Astrocyte of the cerebellum (primary cell): ENCODE results near the gene KATNIP.

Source experiments
- DNase-seq: peaks from one replicate; pipeline ENCODE4 v3.0.0-alpha.2; 2011; ENCODE audit warnings: low read depth
- H3K4me3 ChIP-seq: 2 replicates; pipeline ENCODE4 v1.5.1; 2011; ENCODE audit warnings: mild to moderate bottlenecking, low read depth, low read length, moderate library complexity
- in situ Hi-C: cut with HindIII; loops from 2 replicates; pipeline ENCODE4 v1.10.0; 2017; ENCODE audit warnings: low sequenced_read_pairs
- TF ChIP-seq, protein P1 (sequence below): IDR thresholded peaks from 2 replicates; pipeline ENCODE4 v1.5.1; 2012; ENCODE audit warnings: low read length, low read depth, moderate library complexity, mild to moderate bottlenecking; ENCODE audit errors: missing control alignments

KATNIP gene

GRCh38 chr16:27520982-27521673 lies 28.8 kb upstream of the KATNIP start:
- in situ Hi-C loops = no loop called here
- TF ChIP-seq, protein P1, sequence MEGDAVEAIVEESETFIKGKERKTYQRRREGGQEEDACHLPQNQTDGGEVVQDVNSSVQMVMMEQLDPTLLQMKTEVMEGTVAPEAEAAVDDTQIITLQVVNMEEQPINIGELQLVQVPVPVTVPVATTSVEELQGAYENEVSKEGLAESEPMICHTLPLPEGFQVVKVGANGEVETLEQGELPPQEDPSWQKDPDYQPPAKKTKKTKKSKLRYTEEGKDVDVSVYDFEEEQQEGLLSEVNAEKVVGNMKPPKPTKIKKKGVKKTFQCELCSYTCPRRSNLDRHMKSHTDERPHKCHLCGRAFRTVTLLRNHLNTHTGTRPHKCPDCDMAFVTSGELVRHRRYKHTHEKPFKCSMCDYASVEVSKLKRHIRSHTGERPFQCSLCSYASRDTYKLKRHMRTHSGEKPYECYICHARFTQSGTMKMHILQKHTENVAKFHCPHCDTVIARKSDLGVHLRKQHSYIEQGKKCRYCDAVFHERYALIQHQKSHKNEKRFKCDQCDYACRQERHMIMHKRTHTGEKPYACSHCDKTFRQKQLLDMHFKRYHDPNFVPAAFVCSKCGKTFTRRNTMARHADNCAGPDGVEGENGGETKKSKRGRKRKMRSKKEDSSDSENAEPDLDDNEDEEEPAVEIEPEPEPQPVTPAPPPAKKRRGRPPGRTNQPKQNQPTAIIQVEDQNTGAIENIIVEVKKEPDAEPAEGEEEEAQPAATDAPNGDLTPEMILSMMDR = no peak
- H3K4me3 ChIP-seq = no peak overlapping the region
- DNase-seq = no peak

GRCh38 chr16:27522173-27522707 lies 27.7 kb upstream of the KATNIP start:
- DNase-seq = no peak
- TF ChIP-seq, protein P1 = no peak
- in situ Hi-C loops = no loop called here
- H3K4me3 ChIP-seq = no peak overlapping the region

DNA sequence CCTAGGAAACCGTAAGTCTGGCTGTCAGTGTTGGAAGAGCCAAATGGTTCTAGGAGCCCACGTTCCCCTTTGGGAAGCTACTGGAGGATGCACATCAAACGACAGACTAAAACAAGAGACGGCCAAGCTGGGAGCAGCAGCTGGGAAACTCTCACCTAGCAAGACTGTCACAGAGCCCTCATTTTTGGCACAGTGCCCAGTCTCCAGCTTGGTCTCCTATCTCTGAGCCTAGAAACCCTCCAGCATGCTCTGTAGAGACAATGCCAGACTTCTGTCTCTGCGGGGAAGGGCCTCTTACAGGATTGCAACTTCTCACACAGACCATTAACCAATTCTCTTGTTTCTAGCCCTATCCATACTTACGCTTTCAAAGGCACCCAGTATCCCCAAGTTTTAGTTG lies 23.8 kb upstream of the KATNIP start:
- in situ Hi-C loops = no loop called here
- TF ChIP-seq, protein P1 = no peak
- DNase-seq = no peak
- no peak overlapping the region for H3K4me3 ChIP-seq

DNA sequence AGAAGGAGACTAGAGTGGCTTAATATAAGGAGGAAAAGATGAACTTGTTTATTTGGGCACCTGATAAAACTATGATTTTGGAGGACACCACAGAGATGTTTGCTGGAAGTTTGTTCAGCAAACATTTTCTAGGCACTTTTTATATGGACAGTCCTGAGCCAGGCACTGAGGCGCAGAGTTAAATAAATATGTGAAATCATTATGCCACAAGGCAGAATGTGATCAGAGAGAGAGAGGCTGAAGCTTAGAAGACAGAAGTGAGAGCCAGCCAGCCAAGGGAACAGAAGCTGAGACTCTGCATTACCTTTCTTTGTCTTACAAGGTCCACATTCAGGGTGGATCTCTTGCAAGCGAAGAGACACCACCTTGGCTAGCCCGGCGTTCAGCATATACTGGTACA lies 21.6 kb upstream of the KATNIP start:
- TF ChIP-seq, protein P1 = no peak
- in situ Hi-C loops = no loop called here
- DNase-seq = no peak
- no peak overlapping the region for H3K4me3 ChIP-seq

- H3K4me3 ChIP-seq = no peak overlapping the region
- peak; percentile 83 for DNase-seq
- in situ Hi-C loops = no loop called here
- TF ChIP-seq, protein P1 = no peak
These were observed 20.0 kb upstream of the KATNIP start for GRCh38 chr16:27529962-27530361.

- DNase-seq = no peak
- H3K4me3 ChIP-seq = no peak overlapping the region
- in situ Hi-C loops = no loop called here
- TF ChIP-seq, protein P1 = no peak
These were observed 18.8 kb upstream of the KATNIP start for GRCh38 chr16:27531186-27531585.
